Esophagus muscularis mucosa (tissue), 4 donors: ENCODE results near the gene VMP1. TPM values are rescaled to one million over a fixed set of nuclear protein-coding genes. Genes with fewer than 3 reads are reported as not detected.

Experiments
- DNase-seq: peaks from one replicate; pipeline ENCODE4 v3.0.0-alpha.2; 2017; ENCODE audit errors: extremely low spot score
- H3K27ac ChIP-seq, 4 donors: fragments of 200-600 bp; sonication (generic); replicated peaks in 1 of 4; 1 replicate in 3 of 4; 2 replicates in 1 of 4; pipeline ENCODE4 v1.5.1; 2016 to 2019; ENCODE audit warnings: mild to moderate bottlenecking in 1 of 4
- H3K27me3 ChIP-seq, 4 donors: fragments of 200-600 bp; sonication (generic); one replicate each; pipeline versions ENCODE4 v1.5.1 to v1.6.0; 2016 to 2019
- H3K36me3 ChIP-seq, 4 donors: fragments of 200-600 bp; sonication (generic); one replicate each; pipeline ENCODE4 v1.5.1; 2016 to 2019
- H3K4me1 ChIP-seq, 4 donors: fragments of 200-600 bp; sonication (generic); one replicate each; pipeline ENCODE4 v1.5.1; 2016 to 2019
- H3K4me3 ChIP-seq, 4 donors: fragments of 200-600 bp; sonication (generic); 1 replicate in 2 of 4; 2 replicates in 2 of 4; pipeline ENCODE4 v1.5.1; 2016 to 2019; ENCODE audit warnings: mild to moderate bottlenecking in 4 of 4, moderate library complexity in 1 of 4
- H3K9me3 ChIP-seq, 4 donors: fragments of 200-600 bp; sonication (generic); 1 replicate in 3 of 4; 2 replicates in 1 of 4; pipeline ENCODE4 v1.5.1; 2016 to 2019
- CTCF ChIP-seq, 3 experiments: fragments of 200-600 bp in 2 of 3; fragments of 450-650 bp in 1 of 3; sonication (generic) in 2 of 3; IDR thresholded peaks; one replicate each; pipeline ENCODE4 v1.5.1; 2017 to 2019; ENCODE audit warnings: antibody characterized with exemption in 3 of 3, mild to moderate bottlenecking in 2 of 3, moderate library complexity in 1 of 3
- EP300 ChIP-seq: sonication (generic); formaldehyde crosslinking; IDR thresholded peaks from one replicate; pipeline ENCODE4 v1.6.1; 2017; ENCODE audit warnings: antibody characterized with exemption
- POLR2A ChIP-seq: fragments of 450-650 bp; IDR thresholded peaks from one replicate; pipeline ENCODE4 v1.6.1; 2017; ENCODE audit warnings: antibody characterized with exemption, moderate library complexity, mild to moderate bottlenecking, low read depth
- POLR2AphosphoS5 ChIP-seq, 2 donors: sonication (generic); formaldehyde crosslinking; IDR thresholded peaks; one replicate each; pipeline ENCODE4 v1.6.1; 2017; ENCODE audit warnings: antibody characterized with exemption in 2 of 2
- WGBS: methylation state at CpG from one replicate; pipeline ENCODE4 v1.1.5; 2018; 5-methylcytosine and 5-hydroxymethylcytosine counted together
- intact Hi-C: fragments of 100-400 bp; cut with DNase I; formaldehyde crosslinking; loops from one replicate; pipeline ENCODE4 v1.15.1; 2023
- total RNA-seq, 4 donors: library from RNA; depleted of rRNA; stranded (reverse); fragments of >200 nt; gene quantifications; one replicate each; pipeline versions ENCODE4 v1.1.0 to v1.2.1, GENCODE V29; 2016

The VMP1 gene
- total RNA-seq, 4 donors from 2014 or later, result 47.3 to 137 (median 59.6) TPM

- peaks cover 4 to 25% (median 13%) of the 10 kb centered on the region in 4 donors for H3K4me1 ChIP-seq
- no peaks in the 10 kb centered on the region for H3K27me3 ChIP-seq
- no peak for DNase-seq
- intact Hi-C loops, result no loop called here
- 94% methylated on average over 1 of the region's 1 CpG for WGBS
- no peaks in the 10 kb centered on the region for H3K9me3 ChIP-seq
- TF ChIP-seq POLR2A (no peak), CTCF (IDR thresholded peaks at IDR 0.05) (no peak)
- no peak overlapping the region for H3K4me3 ChIP-seq
- peaks cover 38 to 94% (median 72%) of the 10 kb centered on the region in 4 donors for H3K36me3 ChIP-seq
- H3K27ac ChIP-seq, result no peak overlapping the region
Observed at GRCh38 chr17:59669944-59670343, 37.5 kb upstream of the VMP1 start.

- 100% methylated on average over 1 of the region's 1 CpG for WGBS
- peaks cover 4 to 25% (median 13%) of the 10 kb centered on the region in 4 donors for H3K4me1 ChIP-seq
- H3K9me3 ChIP-seq, result no peaks in the 10 kb centered on the region
- intact Hi-C loops, result no loop called here
- no peak for TF ChIP-seq EP300
- TF ChIP-seq CTCF (IDR thresholded peaks at IDR 0.05), result no peak
- DNase-seq, result no peak
- H3K27ac ChIP-seq, result no peak overlapping the region
- no peaks in the 10 kb centered on the region for H3K27me3 ChIP-seq
- no peak overlapping the region for H3K4me3 ChIP-seq
- peaks cover 23 to 94% (median 71%) of the 10 kb centered on the region in 4 donors for H3K36me3 ChIP-seq
Observed at GRCh38 chr17:59671386-59671785, 36.1 kb upstream of the VMP1 start.

- Histone ChIP-seq H3K27me3 (no peaks in the 10 kb centered on the region), H3K36me3 (peaks cover 21 to 95% (median 76%) of the 10 kb centered on the region in 4 donors), H3K4me1 (peaks cover 0 to 14% (median 4%) of the 10 kb centered on the region in 4 donors), H3K27ac (no peak overlapping the region), H3K4me3 (no peak overlapping the region), H3K9me3 (no peaks in the 10 kb centered on the region)
- TF ChIP-seq POLR2AphosphoS5 (IDR thresholded peaks at IDR 0.05), result no peak
- TF ChIP-seq CTCF (IDR thresholded peaks at IDR 0.05), result no peak
- TF ChIP-seq EP300, result no peak
- no peak for TF ChIP-seq POLR2A
- WGBS, result 42% methylated on average over 1 of the region's 1 CpG
- intact Hi-C loops, result no loop called here
- DNase-seq, result no peak
Observed at GRCh38 chr17:59675231-59675630, 32.2 kb upstream of the VMP1 start.

- Histone ChIP-seq H3K27ac (no peak overlapping the region), H3K9me3 (no peaks in the 10 kb centered on the region), H3K27me3 (no peaks in the 10 kb centered on the region), H3K4me1 (peaks cover 0 to 11% (median 6%) of the 10 kb centered on the region in 4 donors), H3K36me3 (peaks cover 36 to 95% (median 84%) of the 10 kb centered on the region in 4 donors), H3K4me3 (no peak overlapping the region)
- intact Hi-C loops, result no loop called here
- TF ChIP-seq EP300 (no peak), POLR2A (no peak), POLR2AphosphoS5 (IDR thresholded peaks at IDR 0.05) (no peak), CTCF (IDR thresholded peaks at IDR 0.05) (no peak)
- no peak for DNase-seq
- WGBS, result 83% methylated on average over 7 of the region's 7 CpGs
Observed at GRCh38 chr17:59676716-59677115, 30.7 kb upstream of the VMP1 start.

- no peak for DNase-seq
- Histone ChIP-seq H3K4me1 (peaks cover 0 to 11% (median 6%) of the 10 kb centered on the region in 4 donors), H3K27me3 (no peaks in the 10 kb centered on the region), H3K27ac (peak overlapping the region in 1 of 4 donors; percentile 7), H3K4me3 (no peak overlapping the region), H3K9me3 (no peaks in the 10 kb centered on the region), H3K36me3 (peaks cover 55 to 100% (median 98%) of the 10 kb centered on the region in 4 donors)
- TF ChIP-seq POLR2A (no peak), EP300 (no peak)
- 98% methylated on average over 2 of the region's 2 CpGs for WGBS
- intact Hi-C loops, result no loop called here
Observed at GRCh38 chr17:59678918-59679317, 28.5 kb upstream of the VMP1 start.
